GM12801 (cell line): ENCODE data around the gene UGT1A1.

ENCODE experiments used
- CTCF ChIP-seq: IDR thresholded peaks from one replicate; pipeline ENCODE4 v1.5.1; 2011; ENCODE audit warnings: control low read depth; ENCODE audit not compliant: insufficient read length; ENCODE audit errors: extremely low read depth

UGT1A1 gene

GRCh38 chr2:233756429-233757081 lies 3.5 kb upstream of the UGT1A1 start:
- no peak for TF ChIP-seq CTCF

GRCh38 chr2:233758141-233758540 lies 1.9 kb upstream of the UGT1A1 start:
- TF ChIP-seq CTCF, result no peak

GRCh38 chr2:233758849-233759248 lies 1.2 kb upstream of the UGT1A1 start:
- TF ChIP-seq CTCF, result no peak

- TF ChIP-seq CTCF, result no peak
Measured at GRCh38 chr2:233761040-233761769, 1.1 kb downstream of the UGT1A1 start.

- TF ChIP-seq CTCF, result no peak
Measured at GRCh38 chr2:233764264-233764663, 4.2 kb downstream of the UGT1A1 start.

- no peak for TF ChIP-seq CTCF
Measured at GRCh38 chr2:233764761-233765160, 4.7 kb downstream of the UGT1A1 start.

GRCh38 chr2:233766416-233766815 lies 6.3 kb downstream of the UGT1A1 start:
- TF ChIP-seq CTCF, result no peak
